ENCODE results near the gene DPP9. TPM values are rescaled to one million over a fixed set of nuclear protein-coding genes. Genes with fewer than 3 reads are reported as not detected.
A peak's percentile ranks its signal among the peaks of the same experiment; 100 is the strongest.

Gene DPP9
- total RNA-seq, 2 donors from 2014 or later: 36.2 to 50.4 TPM

GRCh38 chr19:4639531-4640246 is 84.0 kb downstream of the DPP9 start:
- H3K27ac ChIP-seq: peak overlapping the region; percentile 20 to 59
- H3K27me3 ChIP-seq: no peaks in the 10 kb centered on the region
- DNase-seq (ENCODE audit: low spot score): no peak
- peaks cover 0 to 43% of the 10 kb centered on the region in 2 donors for H3K4me1 ChIP-seq
- TF ChIP-seq, protein P1, sequence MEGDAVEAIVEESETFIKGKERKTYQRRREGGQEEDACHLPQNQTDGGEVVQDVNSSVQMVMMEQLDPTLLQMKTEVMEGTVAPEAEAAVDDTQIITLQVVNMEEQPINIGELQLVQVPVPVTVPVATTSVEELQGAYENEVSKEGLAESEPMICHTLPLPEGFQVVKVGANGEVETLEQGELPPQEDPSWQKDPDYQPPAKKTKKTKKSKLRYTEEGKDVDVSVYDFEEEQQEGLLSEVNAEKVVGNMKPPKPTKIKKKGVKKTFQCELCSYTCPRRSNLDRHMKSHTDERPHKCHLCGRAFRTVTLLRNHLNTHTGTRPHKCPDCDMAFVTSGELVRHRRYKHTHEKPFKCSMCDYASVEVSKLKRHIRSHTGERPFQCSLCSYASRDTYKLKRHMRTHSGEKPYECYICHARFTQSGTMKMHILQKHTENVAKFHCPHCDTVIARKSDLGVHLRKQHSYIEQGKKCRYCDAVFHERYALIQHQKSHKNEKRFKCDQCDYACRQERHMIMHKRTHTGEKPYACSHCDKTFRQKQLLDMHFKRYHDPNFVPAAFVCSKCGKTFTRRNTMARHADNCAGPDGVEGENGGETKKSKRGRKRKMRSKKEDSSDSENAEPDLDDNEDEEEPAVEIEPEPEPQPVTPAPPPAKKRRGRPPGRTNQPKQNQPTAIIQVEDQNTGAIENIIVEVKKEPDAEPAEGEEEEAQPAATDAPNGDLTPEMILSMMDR (IDR thresholded peaks at IDR 0.05): no peak
- H3K36me3 ChIP-seq: no peaks in the 10 kb centered on the region
- H3K4me3 ChIP-seq: peak overlapping the region; percentile 53 to 59
- no peaks in the 10 kb centered on the region for H3K9me3 ChIP-seq

DNA sequence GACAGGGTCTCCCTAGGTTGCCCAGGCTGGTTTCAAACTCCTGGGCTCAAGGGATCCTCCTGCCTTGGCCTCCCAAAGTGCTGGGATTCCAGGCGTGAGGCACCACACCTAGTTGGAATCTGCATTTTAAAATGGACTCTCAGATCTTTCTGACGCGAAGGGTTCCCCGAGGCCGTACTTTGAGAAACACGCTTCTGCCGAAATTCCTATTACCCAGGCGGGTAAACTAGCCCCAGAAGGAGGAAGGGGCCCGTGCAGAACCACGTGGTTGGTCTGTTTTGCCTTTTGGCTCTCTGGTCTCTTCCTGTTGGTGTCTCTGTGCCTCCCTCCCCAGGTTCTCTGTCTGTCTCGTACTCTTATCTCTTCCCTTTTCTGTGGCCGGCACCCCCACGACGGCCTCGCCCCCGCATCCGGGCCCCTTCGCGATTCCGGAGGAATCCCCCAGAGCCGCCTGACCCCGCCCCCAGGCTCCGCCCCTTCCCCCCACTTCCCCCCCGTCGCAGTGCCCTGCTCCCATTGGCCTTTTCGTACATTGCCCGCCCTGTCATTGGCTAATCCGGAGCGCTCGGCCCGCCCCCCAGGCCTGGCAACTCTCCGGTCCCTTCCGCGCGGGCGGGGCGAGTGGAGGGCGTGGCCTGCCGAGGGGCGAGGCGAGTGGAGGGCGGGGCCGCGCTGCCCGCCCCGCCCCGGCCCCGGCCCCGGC is 84.7 kb downstream of the DPP9 start, which contains the start of gene TNFAIP8L1:
Gene TNFAIP8L1, plus strand, starts transcription at position 689 of the 703 bp plus-strand sequence. CDS start 12,354 bp downstream, outside the sequence.
- peak; percentile 97 for DNase-seq (ENCODE audit: low spot score)
- Histone ChIP-seq H3K9me3 (no peaks in the 10 kb centered on the region), H3K36me3 (no peaks in the 10 kb centered on the region), H3K4me3 (peak within 1 kb of the TSS; percentile 53 to 59), H3K27ac (peak within 1 kb of the TSS; percentile 58 to 70), H3K4me1 (peaks cover 0 to 43% of the 10 kb centered on the region in 2 donors), H3K27me3 (no peaks in the 10 kb centered on the region)
- TF ChIP-seq, protein P1 (IDR thresholded peaks at IDR 0.05): no peak

GRCh38 chr19:4638317-4638716 is 85.3 kb downstream of the DPP9 start:
- Histone ChIP-seq H3K36me3 (no peaks in the 10 kb centered on the region), H3K27me3 (no peaks in the 10 kb centered on the region), H3K9me3 (no peaks in the 10 kb centered on the region), H3K27ac (peak overlapping the region; percentile 58 to 70), H3K4me3 (no peak overlapping the region), H3K4me1 (peaks cover 0 to 48% of the 10 kb centered on the region in 2 donors)
- TF ChIP-seq, protein P1 (IDR thresholded peaks at IDR 0.05): no peak
- DNase-seq (ENCODE audit: low spot score): no peak

DNA sequence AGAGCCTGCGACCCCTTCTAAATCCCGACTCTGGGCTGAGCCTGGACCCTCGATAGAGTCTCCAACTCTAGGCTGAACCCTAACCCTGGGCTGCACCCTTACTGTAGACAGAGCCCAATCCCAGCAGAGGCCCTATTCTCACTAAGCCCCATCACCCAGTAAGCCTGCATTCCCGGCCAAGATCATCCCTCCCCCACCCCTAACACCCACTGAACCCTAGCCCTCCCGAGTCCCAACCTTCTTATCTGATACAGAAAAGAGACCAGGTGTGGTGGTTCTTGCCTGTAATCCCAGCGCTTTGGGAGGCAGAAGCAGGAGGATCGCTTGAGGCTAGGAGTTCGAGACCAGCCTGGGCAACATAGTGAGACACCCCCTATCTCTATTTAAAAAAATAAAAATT is 86.9 kb downstream of the DPP9 start:
- H3K4me1 ChIP-seq: peaks cover 0 to 50% of the 10 kb centered on the region in 2 donors
- peak overlapping the region in 1 of 2 donors; percentile 44 for H3K27ac ChIP-seq
- H3K9me3 ChIP-seq: no peaks in the 10 kb centered on the region
- no peaks in the 10 kb centered on the region for H3K36me3 ChIP-seq
- peak overlapping the region in 1 of 2 donors; percentile 55 for H3K4me3 ChIP-seq
- TF ChIP-seq, protein P1 (IDR thresholded peaks at IDR 0.05): no peak
- no peaks in the 10 kb centered on the region for H3K27me3 ChIP-seq
- DNase-seq (ENCODE audit: low spot score): no peak

DNA sequence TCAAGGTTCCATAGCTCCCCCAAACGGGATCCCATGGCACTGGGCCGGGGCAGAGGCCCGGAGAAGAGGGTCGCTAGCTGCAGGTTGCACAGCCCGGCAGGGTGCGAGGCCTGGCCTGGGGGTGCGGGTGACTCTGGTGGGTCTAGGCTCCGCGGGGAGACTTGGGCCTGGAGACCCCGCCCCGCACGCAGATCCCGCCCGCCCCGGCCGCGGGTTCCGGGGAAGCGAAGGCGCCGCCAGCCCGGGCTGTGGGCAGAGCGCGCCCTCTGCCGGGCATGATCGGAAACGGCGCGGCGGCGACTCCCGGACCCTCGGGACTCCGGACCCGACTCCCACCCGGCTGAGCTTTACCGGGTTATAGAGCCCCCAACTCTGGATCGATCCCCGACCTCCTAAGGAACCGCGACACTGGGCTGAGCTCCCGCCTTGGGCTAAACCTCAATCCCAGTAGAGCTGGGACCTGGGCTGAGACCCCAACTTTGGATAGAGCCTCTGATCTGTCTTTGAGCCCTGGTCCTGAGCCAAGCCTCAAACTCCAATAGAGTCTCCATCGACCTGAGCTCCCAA is 87.4 kb downstream of the DPP9 start:
- Histone ChIP-seq H3K36me3 (no peaks in the 10 kb centered on the region), H3K27ac (peak overlapping the region in 1 of 2 donors; percentile 44), H3K4me3 (peak overlapping the region; percentile 46 to 55), H3K9me3 (no peaks in the 10 kb centered on the region), H3K4me1 (peaks cover 0 to 50% of the 10 kb centered on the region in 2 donors), H3K27me3 (no peaks in the 10 kb centered on the region)
- TF ChIP-seq, protein P1 (IDR thresholded peaks at IDR 0.05): peak; percentile 98 to 100
- DNase-seq (ENCODE audit: low spot score): no peak

Data from right atrium auricular region (tissue), 2 donors.